C4-2B (cell line): ENCODE measurements around the gene CPEB4.

ENCODE experiments used
- CTCF ChIP-seq: fragments of 450-650 bp; conservative IDR thresholded peaks from 2 replicates; pipeline ENCODE4 v1.5.1; 2017; ENCODE audit warnings: mild to moderate bottlenecking
- ZFX ChIP-seq: fragments of 450-650 bp; IDR thresholded peaks from 2 replicates; pipeline ENCODE4 v1.6.1; 2017

- TF ChIP-seq CTCF (no peak), ZFX (no peak)
Measured at GRCh38 chr5:173896631-173897030, 8.5 kb downstream of the CPEB4 start.
